Measurements from ENCODE around the gene PGA3.
A peak's percentile ranks its signal among the peaks of the same experiment; 100 is the strongest.

The PGA3 gene

DNA sequence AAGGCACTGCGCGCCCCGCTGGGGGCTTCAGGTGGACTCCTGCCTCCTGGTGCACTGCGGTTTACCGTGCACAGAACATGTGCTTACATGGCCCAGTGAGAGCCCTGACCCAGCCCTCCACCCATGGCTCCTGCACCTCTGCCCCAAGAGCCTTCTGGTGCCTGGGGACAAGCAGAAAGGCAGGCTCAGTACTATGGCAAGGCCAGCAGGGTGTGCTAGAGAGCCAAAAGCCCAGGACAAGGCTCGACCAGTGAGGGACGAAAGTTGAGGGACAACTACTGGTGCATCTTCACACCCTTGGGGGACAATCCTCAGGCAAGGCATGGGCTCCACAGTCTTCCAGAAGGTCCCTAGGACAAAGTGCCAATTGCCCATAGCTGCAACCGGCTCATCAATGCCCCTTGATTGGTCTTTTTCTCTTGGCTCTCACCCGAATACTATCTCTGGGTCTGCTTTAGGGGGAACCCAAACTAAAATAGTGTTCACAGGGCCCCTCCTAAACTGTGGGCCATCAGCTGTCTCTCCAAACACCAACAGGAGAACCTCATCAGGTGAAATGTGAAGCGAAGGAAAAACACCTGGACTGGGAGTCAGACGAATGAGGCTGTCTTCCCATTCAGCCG, 51.2 kb downstream of the PGA3 start:
- DNase-seq = peak; percentile 82

DNA sequence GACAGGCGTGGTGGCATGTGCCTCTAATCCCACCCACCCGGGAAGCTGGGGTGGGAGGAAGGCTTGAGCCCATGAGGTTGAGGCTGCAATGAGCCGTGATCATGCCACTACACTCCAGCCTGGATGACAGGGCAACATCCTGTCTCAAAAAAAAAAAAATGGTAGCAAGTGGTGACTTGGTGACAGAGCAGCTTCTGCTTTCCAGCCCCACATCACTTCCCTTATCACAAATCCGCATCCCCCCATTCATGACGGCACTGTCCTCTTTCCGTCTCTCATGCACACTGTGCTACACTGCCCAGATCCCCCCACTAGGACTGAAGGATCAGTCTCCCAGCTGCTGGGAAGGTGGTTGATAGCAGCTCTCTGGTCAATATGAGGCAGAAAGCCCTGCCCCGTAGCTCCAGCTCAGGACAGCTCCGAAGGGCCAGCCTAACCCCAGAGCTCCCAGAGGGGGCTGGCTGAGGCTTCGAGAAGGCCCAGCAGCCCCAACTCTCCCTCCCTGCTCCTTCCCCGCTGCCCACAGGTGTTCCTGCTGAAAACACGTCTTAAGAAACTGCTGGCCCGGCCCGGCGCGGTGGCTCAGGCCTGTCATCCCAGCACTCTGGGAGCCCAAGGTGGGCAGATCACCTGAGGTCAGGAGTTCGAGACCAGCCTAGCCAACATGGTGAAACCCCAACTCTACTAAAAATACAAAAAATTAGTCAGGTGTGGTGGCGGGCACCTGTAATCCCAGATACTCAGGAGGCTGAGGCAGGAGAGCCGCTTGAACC, 53.6 kb downstream of the PGA3 start:
- DNase-seq = no peak

- DNase-seq = no peak
These were observed 55.2 kb downstream of the PGA3 start for GRCh38 chr11:61258546-61258945.

GRCh38 chr11:61259363-61259762, 56.0 kb downstream of the PGA3 start:
- DNase-seq = no peak
